Fibroblast of villous mesenchyme (primary cell): ENCODE measurements around the gene TTC28. TPM values are rescaled to one million over a fixed set of nuclear protein-coding genes. Genes with fewer than 3 reads are reported as not detected.

Experiments
- DNase-seq: peaks from one replicate; pipeline ENCODE4 v3.0.0-alpha.2; 2010; ENCODE audit warnings: low read depth
- H3K4me3 ChIP-seq: 2 replicates; pipeline ENCODE4 v1.5.1; 2011; ENCODE audit warnings: low read depth, mild to moderate bottlenecking, low read length
- CTCF ChIP-seq: IDR thresholded peaks from 2 replicates; pipeline ENCODE4 v1.5.1; 2012; ENCODE audit warnings: low read depth, mild to moderate bottlenecking, low read length; ENCODE audit not compliant: insufficient read depth
- total RNA-seq: library from RNA; depleted of rRNA; stranded (reverse); fragments of >200 nt; gene quantifications from 2 replicates; pipeline ENCODE4 v1.2.3, GENCODE V29; 2012

TTC28 gene
- total RNA-seq, 1 donor: 23.3 TPM

GRCh38 chr22:28711820-28712777 lies 32.5 kb upstream of the TTC28 start:
- peak; percentile 32 for TF ChIP-seq CTCF
- H3K4me3 ChIP-seq: peak overlapping the region; percentile 41

GRCh38 chr22:28711341-28711740 lies 31.7 kb upstream of the TTC28 start:
- peak overlapping the region; percentile 41 for H3K4me3 ChIP-seq
- no peak for TF ChIP-seq CTCF
- DNase-seq: peak; percentile 4

More at GRCh38 chr22:28711820-28712777, 32.5 kb upstream of the TTC28 start:
- peak; percentile 99 for DNase-seq

- peak overlapping the region; percentile 10 for H3K4me3 ChIP-seq
- no peak for TF ChIP-seq CTCF
- DNase-seq: peak; percentile 92
Observed at GRCh38 chr22:28710576-28711191, 31.0 kb upstream of the TTC28 start.

DNA sequence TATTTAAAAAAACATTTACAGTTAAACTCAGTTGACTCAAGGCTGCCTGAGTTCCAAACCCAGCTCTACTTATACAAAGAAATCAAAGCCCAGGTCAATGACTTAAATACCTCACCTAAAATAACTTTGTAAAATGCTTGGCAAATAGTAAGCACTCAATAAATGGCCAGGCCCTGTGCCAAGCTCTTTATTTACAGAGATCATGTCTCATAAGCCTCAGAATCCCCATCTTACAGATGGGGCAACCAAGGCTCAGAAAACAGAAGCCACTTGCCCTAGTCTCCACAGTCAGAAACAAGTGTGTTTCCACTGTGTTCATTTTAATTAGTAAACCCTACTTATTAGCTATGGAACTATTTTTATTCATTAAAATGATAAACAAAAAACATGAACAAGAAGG lies 30.5 kb upstream of the TTC28 start:
- no peak for TF ChIP-seq CTCF
- H3K4me3 ChIP-seq: no peak overlapping the region
- no peak for DNase-seq

- no peak overlapping the region for H3K4me3 ChIP-seq
- no peak for TF ChIP-seq CTCF
- no peak for DNase-seq
Observed at GRCh38 chr22:28706845-28707244, 27.2 kb upstream of the TTC28 start.

GRCh38 chr22:28703436-28703835 lies 23.8 kb upstream of the TTC28 start:
- no peak overlapping the region for H3K4me3 ChIP-seq
- peak; percentile 58 for DNase-seq
- no peak for TF ChIP-seq CTCF
